ENCODE measurements around the gene OR6C74.

OR6C74 gene
- total RNA-seq: 0 reads per million in 3 donors

GRCh38 chr12:55244309-55244708 is at the start of gene OR6C74:
Gene OR6C74 (plus strand): TSS chr12:55244609. CDS start chr12:55247288, 2,679 bp downstream.
- Histone ChIP-seq H3K9me3 (ENCODE audit: control insufficient read depth, low read length) (no peaks in the 10 kb centered on the region), H3K27me3 (replicated peaks; ENCODE audit: control insufficient read depth, insufficient read depth, low read length, poor library complexity, severe bottlenecking) (no peaks in the 10 kb centered on the region), H3K27ac (ENCODE audit: insufficient read depth, low read length, poor library complexity, severe bottlenecking) (no peak within 1 kb of the TSS), H3K4me3 (ENCODE audit: insufficient read depth, low read depth, low read length, poor library complexity, severe bottlenecking) (no peak within 1 kb of the TSS), H3K36me3 (ENCODE audit: control insufficient read depth, insufficient read depth, low read length) (no peaks in the 10 kb centered on the region), H3K4me1 (ENCODE audit: control insufficient read depth, insufficient read depth, low read length, poor library complexity, severe bottlenecking) (no peaks in the 10 kb centered on the region)
- no peak for DNase-seq

DNA sequence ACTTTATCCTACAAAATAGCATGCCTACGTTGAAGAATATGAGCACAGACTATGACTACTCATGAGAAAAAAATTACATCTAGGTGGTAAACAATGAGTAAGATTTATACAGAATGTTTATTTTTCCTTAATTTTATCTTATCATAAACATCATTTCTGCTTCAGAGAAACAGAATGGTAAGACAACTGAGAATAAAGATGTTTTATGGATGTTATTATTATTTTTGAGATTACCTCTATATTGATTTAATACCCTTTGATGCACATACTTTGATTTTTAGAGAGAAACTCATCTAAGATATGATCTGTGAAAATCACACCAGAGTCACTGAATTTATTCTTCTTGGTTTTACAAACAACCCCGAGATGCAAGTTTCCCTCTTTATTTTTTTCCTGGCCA is 23.7 kb upstream of the OR6C74 start, which contains the start of gene OR10A7:
OR10A7 (plus strand) TSS at position 301 of the 400 bp plus-strand sequence; CDS start at position 301, 0 bp downstream.
- no peaks in the 10 kb centered on the region for H3K9me3 ChIP-seq (ENCODE audit: control insufficient read depth, low read length)
- H3K27ac ChIP-seq (ENCODE audit: insufficient read depth, low read length, poor library complexity, severe bottlenecking): no peak within 1 kb of the TSS
- DNase-seq: no peak
- H3K4me1 ChIP-seq (ENCODE audit: control insufficient read depth, insufficient read depth, low read length, poor library complexity, severe bottlenecking): no peaks in the 10 kb centered on the region
- H3K36me3 ChIP-seq (ENCODE audit: control insufficient read depth, insufficient read depth, low read length): no peaks in the 10 kb centered on the region
- no peaks in the 10 kb centered on the region for H3K27me3 ChIP-seq (replicated peaks; ENCODE audit: control insufficient read depth, insufficient read depth, low read length, poor library complexity, severe bottlenecking)
- no peak within 1 kb of the TSS for H3K4me3 ChIP-seq (ENCODE audit: insufficient read depth, low read depth, low read length, poor library complexity, severe bottlenecking)

DNA sequence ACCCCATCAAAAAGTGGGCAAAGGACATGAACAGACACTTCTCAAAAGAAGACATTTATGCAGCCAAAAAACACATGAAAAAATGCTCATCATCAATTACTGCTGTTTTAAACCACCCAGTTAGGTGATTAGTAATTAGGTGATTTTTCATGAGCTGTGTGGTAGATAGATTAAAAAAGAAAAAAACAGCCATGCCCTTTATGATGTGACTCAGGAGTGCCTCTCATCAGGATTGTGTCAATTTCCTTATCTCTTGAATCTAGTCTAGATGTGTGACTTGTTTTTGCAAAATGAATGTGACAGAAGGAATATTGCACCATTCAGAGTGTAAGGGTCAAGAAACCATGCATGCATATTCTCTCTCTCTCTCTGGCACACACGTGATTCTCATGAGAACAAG is 17.9 kb upstream of the OR6C74 start:
- H3K27ac ChIP-seq (ENCODE audit: insufficient read depth, low read length, poor library complexity, severe bottlenecking): no peak overlapping the region
- no peaks in the 10 kb centered on the region for H3K4me1 ChIP-seq (ENCODE audit: control insufficient read depth, insufficient read depth, low read length, poor library complexity, severe bottlenecking)
- no peak overlapping the region for H3K4me3 ChIP-seq (ENCODE audit: insufficient read depth, low read depth, low read length, poor library complexity, severe bottlenecking)
- DNase-seq: no peak
- H3K9me3 ChIP-seq (ENCODE audit: control insufficient read depth, low read length): no peaks in the 10 kb centered on the region
- H3K36me3 ChIP-seq (ENCODE audit: control insufficient read depth, insufficient read depth, low read length): no peaks in the 10 kb centered on the region
- H3K27me3 ChIP-seq (replicated peaks; ENCODE audit: control insufficient read depth, insufficient read depth, low read length, poor library complexity, severe bottlenecking): no peaks in the 10 kb centered on the region

GRCh38 chr12:55227643-55228042 is 16.8 kb upstream of the OR6C74 start:
- no peak for DNase-seq
- no peak overlapping the region for H3K27ac ChIP-seq (ENCODE audit: insufficient read depth, low read length, poor library complexity, severe bottlenecking)
- H3K4me3 ChIP-seq (ENCODE audit: insufficient read depth, low read depth, low read length, poor library complexity, severe bottlenecking): no peak overlapping the region
- H3K4me1 ChIP-seq (ENCODE audit: control insufficient read depth, insufficient read depth, low read length, poor library complexity, severe bottlenecking): no peaks in the 10 kb centered on the region
- no peaks in the 10 kb centered on the region for H3K27me3 ChIP-seq (replicated peaks; ENCODE audit: control insufficient read depth, insufficient read depth, low read length, poor library complexity, severe bottlenecking)
- H3K9me3 ChIP-seq (ENCODE audit: control insufficient read depth, low read length): no peaks in the 10 kb centered on the region
- H3K36me3 ChIP-seq (ENCODE audit: control insufficient read depth, insufficient read depth, low read length): no peaks in the 10 kb centered on the region

DNA sequence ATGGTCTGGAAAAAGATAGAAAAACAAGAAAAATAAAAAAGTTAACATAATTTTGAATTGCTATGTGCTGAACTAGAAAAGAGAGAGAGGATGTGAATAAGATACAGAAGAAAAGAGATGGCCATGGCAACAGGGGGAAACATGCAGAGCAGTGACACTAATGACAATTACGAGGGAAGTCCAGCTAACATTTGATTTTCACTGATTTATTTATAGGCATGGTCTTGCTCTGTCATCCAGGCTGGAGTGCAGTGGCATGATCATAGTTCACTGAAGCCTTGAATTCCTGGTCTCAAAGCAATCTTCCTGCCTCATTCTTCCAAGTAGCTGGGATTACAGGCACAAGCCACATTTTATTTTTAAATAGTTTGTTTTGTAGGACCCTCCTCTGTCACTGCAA is 1.8 kb downstream of the OR6C74 start:
- H3K27me3 ChIP-seq (replicated peaks; ENCODE audit: control insufficient read depth, insufficient read depth, low read length, poor library complexity, severe bottlenecking): no peaks in the 10 kb centered on the region
- H3K36me3 ChIP-seq (ENCODE audit: control insufficient read depth, insufficient read depth, low read length): no peaks in the 10 kb centered on the region
- H3K4me3 ChIP-seq (ENCODE audit: insufficient read depth, low read depth, low read length, poor library complexity, severe bottlenecking): no peak overlapping the region
- no peak for DNase-seq
- no peaks in the 10 kb centered on the region for H3K4me1 ChIP-seq (ENCODE audit: control insufficient read depth, insufficient read depth, low read length, poor library complexity, severe bottlenecking)
- H3K9me3 ChIP-seq (ENCODE audit: control insufficient read depth, low read length): no peaks in the 10 kb centered on the region
- H3K27ac ChIP-seq (ENCODE audit: insufficient read depth, low read length, poor library complexity, severe bottlenecking): no peak overlapping the region

- Histone ChIP-seq H3K27ac (ENCODE audit: insufficient read depth, low read length, poor library complexity, severe bottlenecking) (no peak overlapping the region), H3K27me3 (replicated peaks; ENCODE audit: control insufficient read depth, insufficient read depth, low read length, poor library complexity, severe bottlenecking) (no peaks in the 10 kb centered on the region), H3K4me3 (ENCODE audit: insufficient read depth, low read depth, low read length, poor library complexity, severe bottlenecking) (no peak overlapping the region), H3K36me3 (ENCODE audit: control insufficient read depth, insufficient read depth, low read length) (no peaks in the 10 kb centered on the region), H3K9me3 (ENCODE audit: control insufficient read depth, low read length) (no peaks in the 10 kb centered on the region), H3K4me1 (ENCODE audit: control insufficient read depth, insufficient read depth, low read length, poor library complexity, severe bottlenecking) (no peaks in the 10 kb centered on the region)
- DNase-seq: no peak
Measured at GRCh38 chr12:55250944-55251343, 6.5 kb downstream of the OR6C74 start.

- no peaks in the 10 kb centered on the region for H3K9me3 ChIP-seq (ENCODE audit: control insufficient read depth, low read length)
- H3K4me3 ChIP-seq (ENCODE audit: insufficient read depth, low read depth, low read length, poor library complexity, severe bottlenecking): no peak overlapping the region
- no peak for DNase-seq
- H3K36me3 ChIP-seq (ENCODE audit: control insufficient read depth, insufficient read depth, low read length): no peaks in the 10 kb centered on the region
- H3K27ac ChIP-seq (ENCODE audit: insufficient read depth, low read length, poor library complexity, severe bottlenecking): no peak overlapping the region
- H3K4me1 ChIP-seq (ENCODE audit: control insufficient read depth, insufficient read depth, low read length, poor library complexity, severe bottlenecking): no peaks in the 10 kb centered on the region
- H3K27me3 ChIP-seq (replicated peaks; ENCODE audit: control insufficient read depth, insufficient read depth, low read length, poor library complexity, severe bottlenecking): no peaks in the 10 kb centered on the region
Measured at GRCh38 chr12:55253281-55253680, 8.9 kb downstream of the OR6C74 start.

DNA sequence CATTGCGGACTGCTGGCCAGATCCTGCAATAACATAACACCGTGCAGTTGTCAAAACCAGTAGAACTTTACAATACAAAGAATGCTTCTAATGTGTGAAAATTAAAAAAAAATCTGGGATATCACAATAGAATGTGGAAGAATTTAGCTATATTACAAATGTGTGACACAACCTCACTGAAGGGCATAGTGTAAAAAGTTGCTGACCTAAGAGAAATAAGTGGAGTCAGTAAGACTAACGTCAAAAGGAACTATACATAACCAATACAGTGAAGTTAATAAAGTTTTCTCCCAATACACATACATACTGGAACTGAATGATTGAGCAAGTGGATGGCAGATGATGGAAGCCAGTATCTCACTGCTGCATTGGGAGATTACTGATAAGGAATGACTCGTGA is 12.4 kb downstream of the OR6C74 start:
- H3K9me3 ChIP-seq (ENCODE audit: control insufficient read depth, low read length): no peaks in the 10 kb centered on the region
- no peaks in the 10 kb centered on the region for H3K36me3 ChIP-seq (ENCODE audit: control insufficient read depth, insufficient read depth, low read length)
- no peak for DNase-seq
- H3K4me3 ChIP-seq (ENCODE audit: insufficient read depth, low read depth, low read length, poor library complexity, severe bottlenecking): no peak overlapping the region
- no peaks in the 10 kb centered on the region for H3K27me3 ChIP-seq (replicated peaks; ENCODE audit: control insufficient read depth, insufficient read depth, low read length, poor library complexity, severe bottlenecking)
- no peaks in the 10 kb centered on the region for H3K4me1 ChIP-seq (ENCODE audit: control insufficient read depth, insufficient read depth, low read length, poor library complexity, severe bottlenecking)
- H3K27ac ChIP-seq (ENCODE audit: insufficient read depth, low read length, poor library complexity, severe bottlenecking): no peak overlapping the region

- DNase-seq: no peak
- no peak overlapping the region for H3K4me3 ChIP-seq (ENCODE audit: insufficient read depth, low read depth, low read length, poor library complexity, severe bottlenecking)
- no peaks in the 10 kb centered on the region for H3K9me3 ChIP-seq (ENCODE audit: control insufficient read depth, low read length)
- H3K27ac ChIP-seq (ENCODE audit: insufficient read depth, low read length, poor library complexity, severe bottlenecking): no peak overlapping the region
- H3K4me1 ChIP-seq (ENCODE audit: control insufficient read depth, insufficient read depth, low read length, poor library complexity, severe bottlenecking): no peaks in the 10 kb centered on the region
- H3K27me3 ChIP-seq (replicated peaks; ENCODE audit: control insufficient read depth, insufficient read depth, low read length, poor library complexity, severe bottlenecking): no peaks in the 10 kb centered on the region
- no peaks in the 10 kb centered on the region for H3K36me3 ChIP-seq (ENCODE audit: control insufficient read depth, insufficient read depth, low read length)
Measured at GRCh38 chr12:55258303-55258702, 13.9 kb downstream of the OR6C74 start.

DNA sequence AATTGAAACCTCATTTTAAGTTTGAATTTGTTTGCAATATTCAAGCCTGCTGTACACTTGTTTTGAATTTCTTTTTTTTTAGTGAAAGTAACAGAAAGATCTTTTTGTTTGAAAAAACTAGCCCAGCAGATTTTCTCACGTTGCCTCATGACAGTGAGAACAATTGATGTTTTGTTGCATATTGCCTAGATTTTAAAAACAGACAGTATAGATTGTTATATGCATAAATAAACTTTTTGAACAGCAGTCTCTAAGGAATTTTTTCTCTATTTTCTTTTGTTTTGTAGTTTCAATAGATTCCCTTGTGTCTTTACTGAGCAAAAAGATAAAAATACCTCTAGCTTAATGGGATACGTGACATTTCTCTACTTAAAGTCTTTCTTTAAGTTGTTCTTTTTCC is 36.6 kb downstream of the OR6C74 start:
- no peaks in the 10 kb centered on the region for H3K27me3 ChIP-seq (replicated peaks; ENCODE audit: control insufficient read depth, insufficient read depth, low read length, poor library complexity, severe bottlenecking)
- no peak overlapping the region for H3K27ac ChIP-seq (ENCODE audit: insufficient read depth, low read length, poor library complexity, severe bottlenecking)
- no peak for DNase-seq
- no peaks in the 10 kb centered on the region for H3K9me3 ChIP-seq (ENCODE audit: control insufficient read depth, low read length)
- no peak overlapping the region for H3K4me3 ChIP-seq (ENCODE audit: insufficient read depth, low read depth, low read length, poor library complexity, severe bottlenecking)
- H3K4me1 ChIP-seq (ENCODE audit: control insufficient read depth, insufficient read depth, low read length, poor library complexity, severe bottlenecking): no peaks in the 10 kb centered on the region
- H3K36me3 ChIP-seq (ENCODE audit: control insufficient read depth, insufficient read depth, low read length): no peaks in the 10 kb centered on the region

GRCh38 chr12:55289999-55290398 is 45.6 kb downstream of the OR6C74 start:
- DNase-seq: no peak
- no peak overlapping the region for H3K4me3 ChIP-seq (ENCODE audit: insufficient read depth, low read depth, low read length, poor library complexity, severe bottlenecking)

More at GRCh38 chr12:55289999-55290398, 45.6 kb downstream of the OR6C74 start:
- H3K36me3 ChIP-seq (ENCODE audit: control insufficient read depth, insufficient read depth, low read length): no peaks in the 10 kb centered on the region
- H3K4me1 ChIP-seq (ENCODE audit: control insufficient read depth, insufficient read depth, low read length, poor library complexity, severe bottlenecking): no peaks in the 10 kb centered on the region
- no peaks in the 10 kb centered on the region for H3K27me3 ChIP-seq (replicated peaks; ENCODE audit: control insufficient read depth, insufficient read depth, low read length, poor library complexity, severe bottlenecking)
- H3K27ac ChIP-seq (ENCODE audit: insufficient read depth, low read length, poor library complexity, severe bottlenecking): no peak overlapping the region
- H3K9me3 ChIP-seq (ENCODE audit: control insufficient read depth, low read length): no peaks in the 10 kb centered on the region

Data from effector memory CD4-positive, alpha-beta T cell (primary cell).